Hepatocyte (in vitro differentiated cells): ENCODE data around the gene GPR37L1. TPM values are rescaled to one million over a fixed set of nuclear protein-coding genes. Genes with fewer than 3 reads are reported as not detected.

Experiments
- DNase-seq: peaks from one replicate; pipeline ENCODE4 v3.0.0-alpha.2; 2016; ENCODE audit warnings: low spot score
- H2AFZ ChIP-seq: fragments of 200-600 bp; sonication (generic); 2 replicates; pipeline ENCODE4 v1.6.0; 2016; ENCODE audit warnings: antibody characterized with exemption, mild to moderate bottlenecking
- H3K27ac ChIP-seq: fragments of 200-600 bp; sonication (generic); 2 replicates; pipeline ENCODE4 v1.5.1; 2016; ENCODE audit warnings: mild to moderate bottlenecking
- H3K27me3 ChIP-seq: fragments of 200-600 bp; sonication (generic); 2 replicates; pipeline ENCODE4 v1.6.1; 2016
- H3K36me3 ChIP-seq: fragments of 200-600 bp; sonication (generic); replicated peaks from 2 replicates; pipeline ENCODE4 v1.5.1; 2016; ENCODE audit warnings: low read depth; ENCODE audit not compliant: insufficient read depth
- H3K4me1 ChIP-seq: fragments of 200-600 bp; sonication (generic); 2 replicates; pipeline ENCODE4 v1.5.1; 2016; ENCODE audit warnings: mild to moderate bottlenecking, moderate library complexity; ENCODE audit not compliant: insufficient read depth
- H3K4me2 ChIP-seq: fragments of 200-600 bp; sonication (generic); 2 replicates; pipeline ENCODE4 v1.6.0; 2016
- H3K4me3 ChIP-seq: fragments of 200-600 bp; sonication (generic); 2 replicates; pipeline ENCODE4 v1.5.1; 2016; ENCODE audit warnings: mild to moderate bottlenecking
- H3K79me2 ChIP-seq: fragments of 200-600 bp; sonication (generic); 2 replicates; pipeline ENCODE4 v1.6.0; 2017; ENCODE audit warnings: mild to moderate bottlenecking
- H3K9me2 ChIP-seq: fragments of 200-600 bp; sonication (generic); replicated peaks from 2 replicates; pipeline ENCODE4 v1.6.0; 2017; ENCODE audit warnings: mild to moderate bottlenecking; ENCODE audit not compliant: insufficient read depth
- H3K9me3 ChIP-seq: fragments of 200-600 bp; sonication (generic); 2 replicates; pipeline ENCODE4 v1.5.1; 2016; ENCODE audit warnings: low read depth, mild to moderate bottlenecking
- H4K20me1 ChIP-seq: fragments of 200-600 bp; sonication (generic); 2 replicates; pipeline ENCODE4 v1.6.0; 2016; ENCODE audit warnings: mild to moderate bottlenecking; ENCODE audit not compliant: insufficient read depth, poor library complexity, severe bottlenecking
- EZH2 ChIP-seq: fragments of 200-600 bp; sonication (generic); IDR thresholded peaks from 2 replicates; pipeline ENCODE4 v1.6.1; 2016; ENCODE audit warnings: antibody characterized with exemption, mild to moderate bottlenecking, borderline replicate concordance
- EZH2phosphoT487 ChIP-seq: fragments of 200-600 bp; sonication (generic); IDR thresholded peaks from one replicate; pipeline ENCODE4 v1.6.1; 2018; ENCODE audit warnings: antibody characterized with exemption, mild to moderate bottlenecking, low read depth, moderate library complexity; ENCODE audit not compliant: unreplicated experiment, severe bottlenecking
- whole genome bisulfite sequencing: methylation state at CpG from one replicate; pipeline ENCODE4 v1.1.6; 2016; ENCODE audit warnings: low lambda C conversion rate; ENCODE audit errors: missing lambda C conversion rate; 5-methylcytosine and 5-hydroxymethylcytosine counted together
- polyA plus RNA-seq: library from polyadenylated mRNA; unstranded; fragments of >200 nt; fragmentation: Nextera tagmentation; extraction: Ambion mirVana; gene quantifications from 2 replicates; pipeline ENCODE4 v1.2.1, GENCODE V29; 2016
- total RNA-seq: library from RNA; depleted of rRNA; stranded (reverse); fragments of >200 nt; gene quantifications from 2 replicates; pipeline ENCODE4 v1.2.3, GENCODE V29; 2014
- TF ChIP-seq, protein P1 (sequence below): fragments of 200-600 bp; sonication (generic); IDR thresholded peaks from 2 replicates; pipeline ENCODE4 v1.5.1; 2016; ENCODE audit warnings: antibody characterized with exemption, mild to moderate bottlenecking; ENCODE audit not compliant: poor library complexity

GPR37L1 gene
- total and polyA plus RNA-seq, 2 experiments from 2014 or later, result 0.39 TPM; not detected in 1

DNA sequence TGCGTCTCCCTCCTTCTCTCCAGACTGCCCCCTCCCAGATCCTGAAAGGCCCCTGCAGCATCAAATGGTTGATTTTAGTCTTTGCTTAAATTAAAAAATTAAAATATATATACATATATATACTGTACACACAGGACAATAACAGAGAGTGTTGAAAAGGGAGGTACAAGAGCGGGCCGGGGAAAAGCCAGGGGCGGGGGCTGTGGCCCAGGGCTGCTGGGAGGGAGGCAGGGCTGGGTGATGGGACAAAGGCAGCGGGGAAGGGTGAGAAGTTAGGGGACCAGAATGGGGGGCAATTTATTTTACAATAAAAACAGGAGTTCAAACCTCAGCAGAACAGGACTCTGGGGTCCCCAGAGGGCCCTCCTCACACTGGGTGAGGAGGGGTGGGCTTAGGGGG is 11.3 kb downstream of the GPR37L1 start:
- TF ChIP-seq EZH2 (no peak), EZH2phosphoT487 (no peak)
- TF ChIP-seq, protein P1, sequence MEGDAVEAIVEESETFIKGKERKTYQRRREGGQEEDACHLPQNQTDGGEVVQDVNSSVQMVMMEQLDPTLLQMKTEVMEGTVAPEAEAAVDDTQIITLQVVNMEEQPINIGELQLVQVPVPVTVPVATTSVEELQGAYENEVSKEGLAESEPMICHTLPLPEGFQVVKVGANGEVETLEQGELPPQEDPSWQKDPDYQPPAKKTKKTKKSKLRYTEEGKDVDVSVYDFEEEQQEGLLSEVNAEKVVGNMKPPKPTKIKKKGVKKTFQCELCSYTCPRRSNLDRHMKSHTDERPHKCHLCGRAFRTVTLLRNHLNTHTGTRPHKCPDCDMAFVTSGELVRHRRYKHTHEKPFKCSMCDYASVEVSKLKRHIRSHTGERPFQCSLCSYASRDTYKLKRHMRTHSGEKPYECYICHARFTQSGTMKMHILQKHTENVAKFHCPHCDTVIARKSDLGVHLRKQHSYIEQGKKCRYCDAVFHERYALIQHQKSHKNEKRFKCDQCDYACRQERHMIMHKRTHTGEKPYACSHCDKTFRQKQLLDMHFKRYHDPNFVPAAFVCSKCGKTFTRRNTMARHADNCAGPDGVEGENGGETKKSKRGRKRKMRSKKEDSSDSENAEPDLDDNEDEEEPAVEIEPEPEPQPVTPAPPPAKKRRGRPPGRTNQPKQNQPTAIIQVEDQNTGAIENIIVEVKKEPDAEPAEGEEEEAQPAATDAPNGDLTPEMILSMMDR, result no peak
- DNase-seq, result no peak
- Histone ChIP-seq H3K4me1 (no peaks in the 10 kb centered on the region), H2AFZ (no peak overlapping the region), H3K36me3 (no peaks in the 10 kb centered on the region), H4K20me1 (peaks cover 12% of the 10 kb centered on the region), H3K9me3 (no peaks in the 10 kb centered on the region), H3K27ac (no peak overlapping the region), H3K9me2 (no peaks in the 10 kb centered on the region), H3K79me2 (peaks cover 13% of the 10 kb centered on the region), H3K27me3 (no peaks in the 10 kb centered on the region), H3K4me2 (no peak overlapping the region), H3K4me3 (no peak overlapping the region)
- 100% methylated on average over 4 of the region's 5 CpGs for WGBS

DNA sequence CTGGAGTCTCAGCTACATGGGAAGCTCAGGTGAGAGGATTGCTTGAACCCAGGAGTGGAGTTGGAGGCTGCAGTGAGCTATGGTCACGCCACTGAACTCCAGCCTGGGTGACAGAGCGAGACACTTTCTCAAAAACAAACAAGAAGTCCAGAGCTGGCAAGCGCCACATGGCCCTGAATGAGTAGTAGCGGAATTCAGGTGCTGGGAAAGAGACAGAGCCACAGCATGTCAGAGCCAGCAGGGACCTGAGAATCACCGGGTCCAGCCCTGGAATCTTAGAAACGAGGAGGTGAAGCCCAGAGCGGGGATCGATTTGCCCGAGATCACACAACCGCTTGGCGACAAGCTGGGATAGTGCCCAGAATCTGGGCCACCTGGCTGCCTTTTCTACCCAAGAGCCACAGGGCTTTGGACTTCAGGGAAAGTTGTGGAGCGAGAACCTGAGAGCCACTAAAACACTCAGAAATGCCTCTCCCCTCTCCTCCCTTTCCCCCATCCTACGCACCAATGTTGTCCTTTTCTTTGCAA is 12.0 kb downstream of the GPR37L1 start:
- 95% methylated on average over 13 of the region's 13 CpGs for WGBS
- Histone ChIP-seq H3K79me2 (peaks cover 18% of the 10 kb centered on the region), H3K36me3 (no peaks in the 10 kb centered on the region), H3K4me3 (no peak overlapping the region), H3K27ac (no peak overlapping the region), H4K20me1 (peaks cover 18% of the 10 kb centered on the region), H3K4me2 (no peak overlapping the region), H3K4me1 (no peaks in the 10 kb centered on the region), H3K9me3 (no peaks in the 10 kb centered on the region), H3K27me3 (no peaks in the 10 kb centered on the region), H2AFZ (no peak overlapping the region), H3K9me2 (no peaks in the 10 kb centered on the region)
- TF ChIP-seq EZH2, result no peak
- TF ChIP-seq, protein P1, result no peak
- no peak for TF ChIP-seq EZH2phosphoT487
- no peak for DNase-seq

DNA sequence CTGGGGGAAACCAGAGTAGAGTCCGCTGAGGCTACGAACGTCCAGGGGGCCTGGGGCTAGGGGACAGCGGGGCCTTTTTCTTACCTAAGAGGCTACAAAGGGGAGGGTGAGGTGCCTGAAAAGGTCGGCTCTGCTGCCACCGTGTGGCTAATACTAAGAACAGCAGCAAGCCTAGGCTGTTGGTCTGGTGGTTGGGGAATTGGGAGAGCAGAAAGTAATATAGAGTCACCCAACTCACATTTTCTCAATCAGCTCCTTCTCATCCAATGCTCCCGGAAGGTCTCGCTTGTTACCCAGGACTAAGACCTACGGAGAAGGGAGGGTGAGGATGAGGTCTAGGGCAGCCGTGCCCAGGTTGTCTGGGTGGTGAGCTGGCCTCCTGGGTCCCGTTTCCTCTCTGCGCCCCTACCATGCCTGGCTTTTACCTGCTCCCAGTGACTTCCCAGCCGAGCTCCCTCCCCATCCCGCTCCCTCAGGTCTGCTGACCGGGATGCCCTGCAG is 12.6 kb downstream of the GPR37L1 start:
- peak; percentile 84 for DNase-seq
- no peaks in the 10 kb centered on the region for H3K4me1 ChIP-seq
- H2AFZ ChIP-seq, result no peak overlapping the region
- peaks cover 22% of the 10 kb centered on the region for H3K79me2 ChIP-seq
- H3K4me2 ChIP-seq, result no peak overlapping the region
- no peak for TF ChIP-seq EZH2phosphoT487
- TF ChIP-seq, protein P1, result peak; percentile 83
- WGBS, result 50% methylated on average over 15 of the region's 15 CpGs
- peaks cover 18% of the 10 kb centered on the region for H4K20me1 ChIP-seq
- no peaks in the 10 kb centered on the region for H3K27me3 ChIP-seq
- H3K9me2 ChIP-seq, result no peaks in the 10 kb centered on the region
- no peak overlapping the region for H3K27ac ChIP-seq
- H3K4me3 ChIP-seq, result no peak overlapping the region
- H3K9me3 ChIP-seq, result no peaks in the 10 kb centered on the region
- no peaks in the 10 kb centered on the region for H3K36me3 ChIP-seq
